HepG2 (cell line): ENCODE results near the gene STIM1. TPM values are rescaled to one million over a fixed set of nuclear protein-coding genes. Genes with fewer than 3 reads are reported as not detected.

Source experiments
- FOSL1 ChIP-seq: sonication (generic); formaldehyde crosslinking; IDR thresholded peaks from 2 replicates; pipeline ENCODE4 v1.9.0; 2021; ENCODE audit warnings: missing genetic modification reagents, borderline replicate concordance
- ONECUT2 ChIP-seq: sonication (generic); formaldehyde crosslinking; IDR thresholded peaks from 2 replicates; pipeline ENCODE4 v1.4.0; 2020; ENCODE audit warnings: missing genetic modification reagents
- POLR2AphosphoS5 ChIP-seq: IDR thresholded peaks from 2 replicates; pipeline ENCODE4 v1.6.1; 2012; ENCODE audit warnings: low read depth, low read length
- RFXAP ChIP-seq: sonication (generic); formaldehyde crosslinking; IDR thresholded peaks from 2 replicates; pipeline ENCODE4 v1.4.0; 2020; ENCODE audit warnings: missing genetic modification reagents, borderline replicate concordance
- SMAD3 ChIP-seq: sonication (generic); formaldehyde crosslinking; IDR thresholded peaks from 2 replicates; pipeline ENCODE4 v1.4.0; 2020; ENCODE audit warnings: missing genetic modification reagents
- ZNF282 ChIP-seq: fragments of 450-650 bp; IDR thresholded peaks from 2 replicates; pipeline ENCODE4 v1.6.1; 2018; ENCODE audit not compliant: partially characterized antibody
- polyA plus RNA-seq, 8 experiments: library from polyadenylated mRNA; depleted of rRNA in 3 of 8; stranded (reverse) in 7 of 8; unstranded in 1 of 8; fragments of >200 nt; fragmentation: Illumina TruSeq in 4 of 8; extraction: Trizol in 4 of 8; gene quantifications; 2 replicates each; pipeline versions ENCODE4 v1.2.1 to v1.2.3, GENCODE V29; 2011 to 2016; ENCODE audit warnings: low read depth in 4 of 8, missing spikeins in 1 of 8, mixed read lengths in 1 of 8; ENCODE audit not compliant: insufficient read depth in 1 of 8
- total RNA-seq, 5 experiments: library from RNA; depleted of rRNA; stranded (reverse); fragments of >200 nt; fragmentation: Illumina TruSeq; extraction: Trizol; gene quantifications; 2 replicates each; pipeline ENCODE4 v1.2.3, GENCODE V29; 2016; ENCODE audit warnings: low read depth in 1 of 5
- TF ChIP-seq, protein P1 (sequence below), 2 experiments: fragments of 450-650 bp in 1 of 2; sonication (generic) in 1 of 2; formaldehyde crosslinking in 1 of 2; IDR thresholded peaks; 2 replicates each; pipeline versions ENCODE4 v1.6.1 to v1.8.0; 2016 to 2022; ENCODE audit warnings: antibody characterized with exemption in 1 of 2, mild to moderate bottlenecking in 1 of 2, missing genetic modification reagents in 1 of 2
- TF ChIP-seq, protein P2 (sequence below): sonication (generic); formaldehyde crosslinking; IDR thresholded peaks from 2 replicates; pipeline ENCODE4 v1.4.0; 2020; ENCODE audit warnings: missing genetic modification reagents, borderline replicate concordance
- TF ChIP-seq, protein P3 (sequence below): IDR thresholded peaks from 2 replicates; pipeline ENCODE4 v1.6.1; 2016; ENCODE audit warnings: mild to moderate bottlenecking

Gene STIM1
- total and polyA plus RNA-seq, 2 of the 13 experiments (the other 11 are each of a cell fraction or from before 2014, with no cell fraction given): 19.2 to 28.5 TPM

DNA sequence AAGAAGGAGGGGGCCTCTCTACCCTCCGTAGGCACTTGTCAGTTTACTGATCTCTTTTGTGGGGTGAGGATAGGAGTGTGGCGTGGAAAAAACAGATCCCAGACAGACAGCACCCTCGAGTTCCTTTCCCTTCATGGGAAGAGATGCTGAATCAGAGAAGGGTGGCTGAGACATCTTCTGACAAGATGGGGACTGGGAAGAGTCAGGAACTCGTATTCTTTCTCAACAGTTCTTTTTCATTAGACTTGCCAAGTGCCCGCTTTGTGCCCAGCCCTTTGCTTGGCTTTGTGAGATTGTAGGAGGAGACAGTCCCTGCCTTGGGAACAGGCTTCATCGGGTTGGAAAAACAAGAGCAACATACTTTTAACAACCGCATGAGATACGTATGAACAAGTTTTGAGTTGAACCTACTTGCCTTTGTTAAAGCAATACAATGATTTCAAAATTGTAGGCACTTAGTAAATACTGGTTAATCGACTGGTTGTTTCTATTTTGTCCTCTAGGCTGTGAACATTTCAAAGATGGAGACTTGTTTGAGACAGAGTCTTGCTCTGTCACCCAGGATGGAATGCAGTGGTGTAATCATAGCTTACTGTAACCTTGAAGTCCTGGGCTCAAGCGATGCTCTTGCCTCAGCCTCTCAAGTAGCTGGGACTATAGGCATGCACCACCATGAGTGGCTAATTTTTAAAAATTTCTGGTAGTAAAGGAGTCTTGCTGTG is 240.2 kb downstream of the STIM1 start (continued):
- TF ChIP-seq, protein P1, sequence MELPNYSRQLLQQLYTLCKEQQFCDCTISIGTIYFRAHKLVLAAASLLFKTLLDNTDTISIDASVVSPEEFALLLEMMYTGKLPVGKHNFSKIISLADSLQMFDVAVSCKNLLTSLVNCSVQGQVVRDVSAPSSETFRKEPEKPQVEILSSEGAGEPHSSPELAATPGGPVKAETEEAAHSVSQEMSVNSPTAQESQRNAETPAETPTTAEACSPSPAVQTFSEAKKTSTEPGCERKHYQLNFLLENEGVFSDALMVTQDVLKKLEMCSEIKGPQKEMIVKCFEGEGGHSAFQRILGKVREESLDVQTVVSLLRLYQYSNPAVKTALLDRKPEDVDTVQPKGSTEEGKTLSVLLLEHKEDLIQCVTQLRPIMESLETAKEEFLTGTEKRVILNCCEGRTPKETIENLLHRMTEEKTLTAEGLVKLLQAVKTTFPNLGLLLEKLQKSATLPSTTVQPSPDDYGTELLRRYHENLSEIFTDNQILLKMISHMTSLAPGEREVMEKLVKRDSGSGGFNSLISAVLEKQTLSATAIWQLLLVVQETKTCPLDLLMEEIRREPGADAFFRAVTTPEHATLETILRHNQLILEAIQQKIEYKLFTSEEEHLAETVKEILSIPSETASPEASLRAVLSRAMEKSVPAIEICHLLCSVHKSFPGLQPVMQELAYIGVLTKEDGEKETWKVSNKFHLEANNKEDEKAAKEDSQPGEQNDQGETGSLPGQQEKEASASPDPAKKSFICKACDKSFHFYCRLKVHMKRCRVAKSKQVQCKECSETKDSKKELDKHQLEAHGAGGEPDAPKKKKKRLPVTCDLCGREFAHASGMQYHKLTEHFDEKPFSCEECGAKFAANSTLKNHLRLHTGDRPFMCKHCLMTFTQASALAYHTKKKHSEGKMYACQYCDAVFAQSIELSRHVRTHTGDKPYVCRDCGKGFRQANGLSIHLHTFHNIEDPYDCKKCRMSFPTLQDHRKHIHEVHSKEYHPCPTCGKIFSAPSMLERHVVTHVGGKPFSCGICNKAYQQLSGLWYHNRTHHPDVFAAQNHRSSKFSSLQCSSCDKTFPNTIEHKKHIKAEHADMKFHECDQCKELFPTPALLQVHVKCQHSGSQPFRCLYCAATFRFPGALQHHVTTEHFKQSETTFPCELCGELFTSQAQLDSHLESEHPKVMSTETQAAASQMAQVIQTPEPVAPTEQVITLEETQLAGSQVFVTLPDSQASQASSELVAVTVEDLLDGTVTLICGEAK (IDR thresholded peaks at IDR 0.05): no peak
- TF ChIP-seq, protein P1 (CRISPR knock-in tag; IDR thresholded peaks at IDR 0.05): no peak
- TF ChIP-seq POLR2AphosphoS5 (no peak), ONECUT2 (no peak), FOSL1 (CRISPR knock-in tag) (no peak), RFXAP (CRISPR knock-in tag) (no peak), ZNF282 (no peak), SMAD3 (no peak)
- TF ChIP-seq, protein P2, sequence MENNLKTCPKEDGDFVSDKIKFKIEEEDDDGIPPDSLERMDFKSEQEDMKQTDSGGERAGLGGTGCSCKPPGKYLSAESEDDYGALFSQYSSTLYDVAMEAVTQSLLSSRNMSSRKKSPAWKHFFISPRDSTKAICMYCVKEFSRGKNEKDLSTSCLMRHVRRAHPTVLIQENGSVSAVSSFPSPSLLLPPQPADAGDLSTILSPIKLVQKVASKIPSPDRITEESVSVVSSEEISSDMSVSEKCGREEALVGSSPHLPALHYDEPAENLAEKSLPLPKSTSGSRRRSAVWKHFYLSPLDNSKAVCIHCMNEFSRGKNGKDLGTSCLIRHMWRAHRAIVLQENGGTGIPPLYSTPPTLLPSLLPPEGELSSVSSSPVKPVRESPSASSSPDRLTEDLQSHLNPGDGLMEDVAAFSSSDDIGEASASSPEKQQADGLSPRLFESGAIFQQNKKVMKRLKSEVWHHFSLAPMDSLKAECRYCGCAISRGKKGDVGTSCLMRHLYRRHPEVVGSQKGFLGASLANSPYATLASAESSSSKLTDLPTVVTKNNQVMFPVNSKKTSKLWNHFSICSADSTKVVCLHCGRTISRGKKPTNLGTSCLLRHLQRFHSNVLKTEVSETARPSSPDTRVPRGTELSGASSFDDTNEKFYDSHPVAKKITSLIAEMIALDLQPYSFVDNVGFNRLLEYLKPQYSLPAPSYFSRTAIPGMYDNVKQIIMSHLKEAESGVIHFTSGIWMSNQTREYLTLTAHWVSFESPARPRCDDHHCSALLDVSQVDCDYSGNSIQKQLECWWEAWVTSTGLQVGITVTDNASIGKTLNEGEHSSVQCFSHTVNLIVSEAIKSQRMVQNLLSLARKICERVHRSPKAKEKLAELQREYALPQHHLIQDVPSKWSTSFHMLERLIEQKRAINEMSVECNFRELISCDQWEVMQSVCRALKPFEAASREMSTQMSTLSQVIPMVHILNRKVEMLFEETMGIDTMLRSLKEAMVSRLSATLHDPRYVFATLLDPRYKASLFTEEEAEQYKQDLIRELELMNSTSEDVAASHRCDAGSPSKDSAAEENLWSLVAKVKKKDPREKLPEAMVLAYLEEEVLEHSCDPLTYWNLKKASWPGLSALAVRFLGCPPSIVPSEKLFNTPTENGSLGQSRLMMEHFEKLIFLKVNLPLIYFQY (CRISPR knock-in tag): no peak
- TF ChIP-seq, protein P3, sequence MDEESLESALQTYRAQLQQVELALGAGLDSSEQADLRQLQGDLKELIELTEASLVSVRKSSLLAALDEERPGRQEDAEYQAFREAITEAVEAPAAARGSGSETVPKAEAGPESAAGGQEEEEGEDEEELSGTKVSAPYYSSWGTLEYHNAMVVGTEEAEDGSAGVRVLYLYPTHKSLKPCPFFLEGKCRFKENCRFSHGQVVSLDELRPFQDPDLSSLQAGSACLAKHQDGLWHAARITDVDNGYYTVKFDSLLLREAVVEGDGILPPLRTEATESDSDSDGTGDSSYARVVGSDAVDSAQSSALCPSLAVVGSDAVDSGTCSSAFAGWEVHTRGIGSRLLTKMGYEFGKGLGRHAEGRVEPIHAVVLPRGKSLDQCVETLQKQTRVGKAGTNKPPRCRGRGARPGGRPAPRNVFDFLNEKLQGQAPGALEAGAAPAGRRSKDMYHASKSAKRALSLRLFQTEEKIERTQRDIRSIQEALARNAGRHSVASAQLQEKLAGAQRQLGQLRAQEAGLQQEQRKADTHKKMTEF (CRISPR knock-in tag): no peak
